HL-60/S4 treated with phorbol 12-myristate 13-acetate at 8.2 ng/mL for 4 days and 3 days (cell line): Measurements from ENCODE around the gene PCCA.
"Not testable (repeated sequence)": the region's sequence is repeated elsewhere in the genome, so short reads cannot be mapped to it uniquely, and the experiment has no call there.

Experiments used
- in situ Hi-C: fragments of 300-500 bp; cut with MboI; formaldehyde crosslinking; loops from 2 replicates; pipeline ENCODE4 v1.15.0; 2022; ENCODE audit warnings: low sequenced_read_pairs

Gene PCCA

GRCh38 chr13:100139817-100140216 is 50.9 kb downstream of the PCCA start:
- in situ Hi-C loops = no loop called here

- in situ Hi-C loops = no loop called here
These were observed 51.5 kb downstream of the PCCA start for GRCh38 chr13:100140441-100140840.

GRCh38 chr13:100141461-100141961 is 52.6 kb downstream of the PCCA start:
- in situ Hi-C loops = not testable (repeated sequence)

- in situ Hi-C loops = no loop called here
These were observed 57.6 kb downstream of the PCCA start for GRCh38 chr13:100146534-100146933.

GRCh38 chr13:100147825-100148224 is 58.9 kb downstream of the PCCA start:
- in situ Hi-C loops = no loop called here

GRCh38 chr13:100148422-100148821 is 59.5 kb downstream of the PCCA start:
- in situ Hi-C loops = no loop called here

GRCh38 chr13:100149389-100149788 is 60.5 kb downstream of the PCCA start:
- in situ Hi-C loops = no loop called here

- in situ Hi-C loops = not testable (repeated sequence)
These were observed 61.8 kb downstream of the PCCA start for GRCh38 chr13:100150711-100151110.

GRCh38 chr13:100154842-100155416 is 66.0 kb downstream of the PCCA start:
- in situ Hi-C loops = no loop called here

GRCh38 chr13:100156788-100157187 is 67.9 kb downstream of the PCCA start:
- in situ Hi-C loops = no loop called here

- in situ Hi-C loops = no loop called here
These were observed 69.7 kb downstream of the PCCA start for GRCh38 chr13:100158569-100158968.

GRCh38 chr13:100159584-100159983 is 70.7 kb downstream of the PCCA start:
- in situ Hi-C loops = no loop called here

- in situ Hi-C loops = no loop called here
These were observed 71.6 kb downstream of the PCCA start for GRCh38 chr13:100160450-100160849.

GRCh38 chr13:100163375-100163774 is 74.5 kb downstream of the PCCA start:
- in situ Hi-C loops = no loop called here

GRCh38 chr13:100173203-100173602 is 84.3 kb downstream of the PCCA start:
- in situ Hi-C loops = no loop called here

- in situ Hi-C loops = not testable (repeated sequence)
These were observed 85.6 kb downstream of the PCCA start for GRCh38 chr13:100174455-100174854.

GRCh38 chr13:100175078-100175802 is 86.3 kb downstream of the PCCA start:
- in situ Hi-C loops = no loop called here

GRCh38 chr13:100175803-100176182 is 86.9 kb downstream of the PCCA start:
- in situ Hi-C loops = no loop called here

GRCh38 chr13:100176801-100177400 is 88.0 kb downstream of the PCCA start:
- in situ Hi-C loops = no loop called here

- in situ Hi-C loops = no loop called here
These were observed 89.4 kb downstream of the PCCA start for GRCh38 chr13:100178309-100178708.

GRCh38 chr13:100179276-100179675 is 90.4 kb downstream of the PCCA start:
- in situ Hi-C loops = no loop called here

GRCh38 chr13:100182900-100183490 is 94.1 kb downstream of the PCCA start:
- in situ Hi-C loops = no loop called here
